Skeletal muscle satellite cell (primary cell): ENCODE results near the gene CAPNS1.
"Not testable (repeated sequence)": the region's sequence is repeated elsewhere in the genome, so short reads cannot be mapped to it uniquely, and the experiment has no call there.

ENCODE experiments used
- H3K27me3 ChIP-seq: 2 replicates; pipeline ENCODE4 v1.7.0; 2013; ENCODE audit warnings: low read length; ENCODE audit not compliant: control insufficient read depth, insufficient read depth
- H3K36me3 ChIP-seq: 2 replicates; pipeline ENCODE4 v1.7.0; 2013; ENCODE audit warnings: mild to moderate bottlenecking, control low read depth, low read length; ENCODE audit not compliant: insufficient read depth
- H3K4me1 ChIP-seq: 2 replicates; pipeline ENCODE4 v1.7.0; 2013; ENCODE audit warnings: low read length; ENCODE audit not compliant: control insufficient read depth, insufficient read depth
- H3K4me2 ChIP-seq: 2 replicates; pipeline ENCODE4 v1.7.0; 2013; ENCODE audit warnings: mild to moderate bottlenecking, low read length
- H3K4me3 ChIP-seq: 2 replicates; pipeline ENCODE4 v1.7.0; 2013; ENCODE audit warnings: low read length
- H3K9ac ChIP-seq: 2 replicates; pipeline ENCODE4 v1.7.0; 2013; ENCODE audit warnings: mild to moderate bottlenecking, low read depth, low read length, moderate library complexity
- H3K9me3 ChIP-seq: replicated peaks from 2 replicates; pipeline ENCODE4 v1.7.0; 2013; ENCODE audit warnings: mild to moderate bottlenecking, control low read depth, low read length

The CAPNS1 gene

DNA sequence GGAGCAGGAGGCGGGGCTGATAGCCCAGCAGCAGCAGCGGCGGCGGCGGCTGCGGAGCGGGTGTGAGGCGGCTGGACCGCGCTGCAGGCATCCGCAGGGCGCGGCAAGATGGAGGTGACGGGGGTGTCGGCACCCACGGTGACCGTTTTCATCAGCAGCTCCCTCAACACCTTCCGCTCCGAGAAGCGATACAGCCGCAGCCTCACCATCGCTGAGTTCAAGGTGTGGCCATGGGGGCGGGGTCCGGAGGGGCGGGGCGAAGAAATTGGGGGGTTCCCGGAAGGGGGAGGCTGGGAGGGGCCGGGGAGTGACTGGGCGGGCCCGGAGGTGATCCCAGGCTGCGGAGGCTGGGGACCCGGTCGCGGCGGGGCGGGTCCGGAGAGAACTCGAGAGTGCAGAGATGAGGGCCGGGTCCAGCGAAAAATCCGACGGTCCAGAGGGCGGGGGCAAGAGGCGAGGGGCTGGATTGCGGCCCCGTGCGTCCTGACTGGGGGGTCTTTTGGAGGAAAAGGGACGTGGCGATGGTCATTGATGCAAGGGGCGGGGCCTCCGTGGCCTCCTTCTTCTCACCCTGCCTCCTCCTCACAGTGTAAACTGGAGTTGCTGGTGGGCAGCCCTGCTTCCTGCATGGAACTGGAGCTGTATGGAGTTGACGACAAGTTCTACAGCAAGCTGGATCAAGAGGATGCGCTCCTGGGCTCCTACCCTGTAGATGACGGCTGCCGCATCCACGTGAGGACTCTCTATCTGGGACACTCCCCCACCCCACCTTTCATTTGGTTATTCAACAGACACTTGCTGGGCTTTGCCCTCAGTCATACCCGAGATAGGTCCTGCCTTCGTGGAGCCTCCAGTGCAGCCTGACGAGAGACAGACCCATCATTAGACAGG lies 24.2 kb upstream of the CAPNS1 start, which contains the start of gene TBCB:
TBCB (plus strand) TSS at position 16 of the 891 bp plus-strand sequence; CDS start at position 109, 93 bp downstream.
- peaks cover 37% of the 10 kb centered on the region for H3K36me3 ChIP-seq

DNA sequence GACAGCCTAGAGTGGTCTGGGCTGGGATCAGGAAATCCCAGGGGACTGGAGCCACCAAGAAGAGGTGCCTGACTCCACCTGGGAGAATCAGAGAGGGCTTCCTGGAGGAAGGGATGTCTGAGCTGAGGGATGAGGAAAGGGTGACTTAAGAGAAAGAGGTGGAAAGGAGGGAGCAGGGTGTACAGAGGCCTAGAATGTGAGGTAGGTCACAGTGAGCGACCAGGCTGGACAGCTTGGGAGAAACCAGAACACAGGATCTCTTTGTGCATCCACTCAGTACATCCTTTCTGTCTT lies 23.6 kb upstream of the CAPNS1 start:
- Histone ChIP-seq H3K27me3 (no peaks in the 10 kb centered on the region), H3K36me3 (peaks cover 37% of the 10 kb centered on the region), H3K4me3 (peak overlapping the region; percentile 91), H3K9me3 (no peaks in the 10 kb centered on the region), H3K9ac (peak overlapping the region; percentile 82), H3K4me2 (peak overlapping the region; percentile 84), H3K4me1 (peaks cover 25% of the 10 kb centered on the region)

More for the DNA sequence above, 24.2 kb upstream of the CAPNS1 start, which contains the start of gene TBCB:
- Histone ChIP-seq H3K4me3 (peak within 1 kb of the TSS; percentile 91), H3K9me3 (no peaks in the 10 kb centered on the region), H3K4me1 (peaks cover 25% of the 10 kb centered on the region), H3K9ac (peak within 1 kb of the TSS; percentile 86), H3K4me2 (peak within 1 kb of the TSS; percentile 96), H3K27me3 (no peaks in the 10 kb centered on the region)

DNA sequence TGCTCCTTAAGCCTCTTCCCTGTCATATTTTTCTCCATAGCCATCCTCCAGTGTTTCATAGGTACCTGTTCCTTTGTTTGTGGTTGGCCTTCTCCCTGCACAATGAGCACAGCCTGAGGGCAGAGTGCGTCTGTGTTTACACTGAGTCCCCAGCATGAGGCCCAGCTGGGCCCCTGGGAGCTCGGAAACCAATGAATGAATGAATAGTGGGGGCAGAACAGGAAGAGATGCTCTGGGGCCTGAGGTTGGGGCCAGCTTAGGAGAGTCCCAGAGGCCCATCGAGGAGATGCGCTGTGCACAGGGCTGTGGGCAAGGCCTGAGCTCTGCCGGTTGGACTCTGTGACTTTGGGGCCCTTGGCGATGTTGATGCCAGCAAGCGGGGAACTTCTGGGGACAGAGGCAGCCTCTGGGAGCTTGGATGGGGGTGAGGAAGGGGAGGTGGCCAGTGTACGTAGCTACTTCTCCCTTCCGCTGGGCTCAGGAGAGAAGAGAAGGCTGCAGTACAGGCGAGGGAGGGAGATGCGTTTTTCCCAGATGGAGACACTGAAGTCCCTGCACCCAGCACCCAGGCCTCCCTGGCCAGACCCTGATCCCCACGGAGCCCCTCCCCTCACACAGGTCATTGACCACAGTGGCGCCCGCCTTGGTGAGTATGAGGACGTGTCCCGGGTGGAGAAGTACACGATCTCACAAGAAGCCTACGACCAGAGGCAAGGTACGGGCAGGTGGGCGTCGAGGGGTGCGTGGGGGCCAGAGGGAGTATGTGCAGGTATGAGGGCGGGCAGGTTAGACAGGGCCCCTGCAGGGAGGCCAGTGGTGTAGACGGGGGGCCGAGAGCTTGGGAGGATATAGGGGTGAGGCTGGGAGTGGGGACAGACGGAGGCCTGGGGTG lies 19.5 kb upstream of the CAPNS1 start:
- H3K27me3 ChIP-seq, result no peaks in the 10 kb centered on the region
- peaks cover 9% of the 10 kb centered on the region for H3K4me1 ChIP-seq
- no peaks in the 10 kb centered on the region for H3K9me3 ChIP-seq
- H3K4me2 ChIP-seq, result no peak overlapping the region
- H3K36me3 ChIP-seq, result peaks cover 48% of the 10 kb centered on the region
- no peak overlapping the region for H3K4me3 ChIP-seq
- H3K9ac ChIP-seq, result no peak overlapping the region

DNA sequence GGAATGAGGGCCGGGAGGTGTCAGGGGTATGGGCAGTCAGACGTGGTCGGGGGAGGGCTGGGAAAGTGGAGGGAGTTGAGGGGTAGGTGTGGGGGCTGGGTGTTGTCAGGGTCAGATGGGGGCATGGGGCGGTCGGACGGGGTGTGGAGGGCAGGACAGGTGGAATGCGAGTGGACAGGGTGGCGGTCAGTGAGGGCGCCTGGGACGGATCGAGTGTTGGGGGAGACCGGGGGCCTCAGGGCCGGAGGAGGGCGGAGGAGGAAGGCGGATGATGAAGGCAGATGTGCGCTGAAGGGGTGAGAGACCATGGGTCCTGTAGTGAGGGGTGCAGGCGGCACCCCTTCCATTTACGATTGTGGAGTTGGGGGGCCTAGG lies 18.9 kb upstream of the CAPNS1 start:
- H3K4me3 ChIP-seq, result no peak overlapping the region
- no peaks in the 10 kb centered on the region for H3K9me3 ChIP-seq
- no peaks in the 10 kb centered on the region for H3K27me3 ChIP-seq
- no peak overlapping the region for H3K4me2 ChIP-seq
- H3K36me3 ChIP-seq, result peaks cover 54% of the 10 kb centered on the region
- no peak overlapping the region for H3K9ac ChIP-seq
- peaks cover 8% of the 10 kb centered on the region for H3K4me1 ChIP-seq

DNA sequence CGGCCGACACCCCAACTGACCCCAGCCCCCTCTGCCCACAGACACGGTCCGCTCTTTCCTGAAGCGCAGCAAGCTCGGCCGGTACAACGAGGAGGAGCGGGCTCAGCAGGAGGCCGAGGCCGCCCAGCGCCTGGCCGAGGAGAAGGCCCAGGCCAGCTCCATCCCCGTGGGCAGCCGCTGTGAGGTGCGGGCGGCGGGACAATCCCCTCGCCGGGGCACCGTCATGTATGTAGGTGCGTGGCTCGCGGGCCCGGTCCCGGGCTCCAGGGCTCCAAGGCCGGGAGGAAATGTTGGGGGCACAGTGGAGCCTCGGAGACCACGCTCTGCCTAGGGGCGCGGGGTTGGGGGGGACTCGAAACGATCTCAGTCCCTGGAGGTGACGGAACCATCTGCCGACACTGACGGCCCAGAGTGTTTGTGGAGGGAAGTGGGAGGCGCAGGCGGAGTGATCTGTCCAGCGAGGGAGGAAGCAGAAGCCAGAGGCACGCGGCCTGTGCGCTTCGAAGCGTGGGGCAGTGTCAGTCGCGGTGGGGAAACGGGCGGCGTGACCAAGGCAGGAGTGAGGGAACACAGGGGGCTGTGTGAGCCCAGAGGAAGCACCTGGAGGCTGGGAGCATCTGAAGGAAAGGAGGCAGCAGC lies 18.3 kb upstream of the CAPNS1 start:
- Histone ChIP-seq H3K4me1 (peaks cover 2% of the 10 kb centered on the region), H3K36me3 (peaks cover 52% of the 10 kb centered on the region), H3K4me2 (no peak overlapping the region), H3K4me3 (no peak overlapping the region), H3K9ac (no peak overlapping the region), H3K9me3 (no peaks in the 10 kb centered on the region), H3K27me3 (no peaks in the 10 kb centered on the region)

DNA sequence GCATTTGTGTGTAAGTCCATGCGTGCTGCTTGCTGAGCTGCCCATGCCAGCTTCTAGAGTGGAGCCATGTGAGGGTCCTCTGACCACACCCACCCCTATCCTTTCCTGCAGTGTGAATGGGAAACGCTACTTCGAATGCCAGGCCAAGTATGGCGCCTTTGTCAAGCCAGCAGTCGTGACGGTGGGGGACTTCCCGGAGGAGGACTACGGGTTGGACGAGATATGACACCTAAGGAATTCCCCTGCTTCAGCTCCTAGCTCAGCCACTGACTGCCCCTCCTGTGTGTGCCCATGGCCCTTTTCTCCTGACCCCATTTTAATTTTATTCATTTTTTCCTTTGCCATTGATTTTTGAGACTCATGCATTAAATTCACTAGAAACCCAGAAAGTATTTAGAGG lies 14.3 kb upstream of the CAPNS1 start:
- H3K27me3 ChIP-seq, result no peaks in the 10 kb centered on the region

DNA sequence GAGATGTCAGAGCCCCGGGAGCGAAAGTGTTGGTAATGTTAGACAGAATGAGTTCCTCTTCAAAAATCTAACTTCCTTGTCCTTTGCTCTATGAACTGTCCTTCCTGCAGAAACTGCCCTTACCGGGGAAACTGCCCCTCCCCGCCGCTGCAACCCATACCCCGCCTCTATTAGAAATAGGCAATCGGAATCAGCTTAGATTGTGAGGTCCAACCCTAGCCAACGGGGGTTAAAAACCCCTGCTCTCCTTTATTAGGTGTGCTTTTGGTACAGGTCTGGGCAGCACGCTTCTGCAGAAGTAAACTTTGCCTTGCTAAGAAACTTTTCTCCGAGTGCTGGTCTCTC lies 11.5 kb upstream of the CAPNS1 start:
- Histone ChIP-seq H3K27me3 (no peaks in the 10 kb centered on the region), H3K9me3 (no peaks in the 10 kb centered on the region), H3K36me3 (peaks cover 17% of the 10 kb centered on the region), H3K4me1 (peaks cover 15% of the 10 kb centered on the region), H3K4me3 (peak overlapping the region; percentile 68), H3K4me2 (peak overlapping the region; percentile 91), H3K9ac (peak overlapping the region; percentile 83)

More for the DNA sequence above, 14.3 kb upstream of the CAPNS1 start:
- peaks cover 12% of the 10 kb centered on the region for H3K4me1 ChIP-seq
- H3K4me3 ChIP-seq, result no peak overlapping the region
- H3K4me2 ChIP-seq, result no peak overlapping the region
- no peak overlapping the region for H3K9ac ChIP-seq
- no peaks in the 10 kb centered on the region for H3K9me3 ChIP-seq
- H3K36me3 ChIP-seq, result peaks cover 30% of the 10 kb centered on the region

DNA sequence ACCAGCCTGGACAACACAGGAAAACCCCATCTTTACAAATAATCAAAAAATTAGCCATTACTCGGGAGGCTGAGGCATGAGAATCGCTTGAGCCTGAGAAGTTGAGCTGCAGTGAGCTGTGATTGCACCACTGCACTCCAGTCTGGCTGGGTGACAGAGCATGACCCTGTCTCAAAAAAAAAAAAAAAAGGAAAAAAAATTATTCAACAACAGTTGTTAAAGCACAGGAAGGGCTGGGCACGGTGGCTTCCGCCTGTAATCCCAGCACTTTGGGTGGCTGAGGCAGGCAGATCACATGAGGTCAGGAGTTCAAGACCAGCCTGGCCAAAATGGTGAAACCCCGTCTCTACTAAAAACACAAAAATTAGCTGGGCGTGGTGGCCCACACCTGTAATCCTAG lies 8.6 kb upstream of the CAPNS1 start:
- H3K4me2 ChIP-seq, H3K27me3 ChIP-seq, H3K9me3 ChIP-seq, H3K36me3 ChIP-seq, H3K9ac ChIP-seq, H3K4me3 ChIP-seq: not testable (repeated sequence)
- H3K4me1 ChIP-seq, result peaks cover 20% of the 10 kb centered on the region

DNA sequence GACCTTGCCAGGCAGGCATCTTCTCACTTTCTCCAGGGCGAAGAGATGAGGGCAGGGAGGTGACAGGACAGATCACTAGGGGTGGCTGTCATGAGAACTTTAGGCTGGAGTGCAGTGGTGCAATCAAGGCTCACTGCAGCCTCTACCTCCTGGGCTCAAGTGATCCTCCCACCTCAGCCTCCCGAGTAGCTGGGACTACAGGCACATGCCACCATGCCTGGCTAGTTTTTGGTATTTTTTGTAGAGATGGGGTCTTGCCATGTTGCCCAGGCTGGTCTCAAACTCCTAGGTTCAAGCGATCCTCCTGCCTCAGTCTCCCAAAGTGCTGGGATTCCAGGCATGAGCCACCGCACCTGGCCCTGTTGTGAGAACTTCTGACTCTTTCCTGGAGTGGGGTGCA lies 5.0 kb upstream of the CAPNS1 start:
- H3K4me1 ChIP-seq, result peaks cover 28% of the 10 kb centered on the region
- H3K36me3 ChIP-seq, H3K27me3 ChIP-seq, H3K4me3 ChIP-seq, H3K4me2 ChIP-seq, H3K9ac ChIP-seq, H3K9me3 ChIP-seq: not testable (repeated sequence)

DNA sequence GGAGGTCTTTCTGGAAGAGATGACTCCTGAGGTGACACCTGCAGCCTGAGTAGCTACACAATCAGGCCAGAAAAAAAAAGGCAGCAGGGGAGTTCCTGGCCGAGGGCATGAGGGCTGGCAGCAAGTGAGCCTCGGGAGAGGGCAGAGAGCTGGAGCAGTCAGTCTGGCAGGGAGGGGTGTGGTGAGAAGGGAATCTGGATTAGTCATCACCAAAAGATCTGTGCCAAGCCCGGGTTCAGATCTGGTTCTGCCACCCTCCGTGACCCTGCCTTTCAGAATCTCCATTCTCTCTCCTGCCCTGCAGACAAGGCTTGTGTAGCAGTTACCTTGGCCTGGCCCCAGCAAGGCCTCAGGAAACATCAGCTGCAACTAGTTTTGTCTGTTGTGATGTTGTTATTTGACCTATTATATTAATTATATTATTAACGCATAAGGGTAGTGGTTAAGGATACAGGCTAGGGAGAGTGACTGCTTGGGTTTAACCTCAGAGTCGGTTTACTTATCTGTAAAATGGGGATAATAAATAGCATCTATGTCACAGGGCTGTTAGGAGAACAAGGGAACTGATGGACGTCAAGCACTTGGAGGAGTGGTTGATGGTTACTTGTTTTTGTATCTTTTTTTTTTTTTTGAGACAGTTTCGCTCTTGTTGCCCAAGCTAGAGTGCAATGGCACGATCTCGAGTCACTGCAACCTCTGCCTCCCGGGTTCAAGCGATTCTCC lies 2.7 kb upstream of the CAPNS1 start:
- Histone ChIP-seq H3K27me3 (no peaks in the 10 kb centered on the region), H3K9ac (peak overlapping the region; percentile 66), H3K4me1 (peaks cover 37% of the 10 kb centered on the region), H3K36me3 (peaks cover 12% of the 10 kb centered on the region), H3K9me3 (no peaks in the 10 kb centered on the region), H3K4me3 (peak overlapping the region; percentile 48), H3K4me2 (peak overlapping the region; percentile 80)

DNA sequence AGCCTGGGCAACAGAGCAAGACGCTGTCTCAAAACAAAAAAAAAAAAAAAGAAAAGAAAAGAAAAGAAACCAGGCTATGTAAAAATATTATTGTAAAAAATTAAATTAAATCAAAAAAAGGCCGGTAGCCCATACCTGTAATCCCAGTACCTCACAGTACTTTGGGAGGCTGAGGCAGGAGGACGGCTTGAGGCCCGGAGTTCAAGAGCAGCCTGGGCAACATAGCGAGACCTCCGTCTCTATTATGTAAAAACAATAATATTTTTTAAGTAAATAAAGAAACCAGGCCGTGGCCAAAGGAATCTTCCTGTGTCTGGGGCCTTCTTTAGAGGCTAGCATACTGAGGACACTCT lies 770 bp upstream of the CAPNS1 start:
- Histone ChIP-seq H3K27me3 (no peaks in the 10 kb centered on the region), H3K4me3 (peak overlapping the region; percentile 100), H3K9me3 (no peaks in the 10 kb centered on the region), H3K9ac (peak overlapping the region; percentile 100), H3K4me1 (peaks cover 33% of the 10 kb centered on the region), H3K4me2 (peak overlapping the region; percentile 100), H3K36me3 (peaks cover 25% of the 10 kb centered on the region)
